Esophagus muscularis mucosa (tissue), 4 donors: ENCODE data around the gene MYO1D. TPM values are rescaled to one million over a fixed set of nuclear protein-coding genes. Genes with fewer than 3 reads are reported as not detected.

Experiments used
- DNase-seq: peaks from one replicate; pipeline ENCODE4 v3.0.0-alpha.2; 2017; ENCODE audit errors: extremely low spot score
- H3K27ac ChIP-seq, 4 donors: fragments of 200-600 bp; sonication (generic); replicated peaks in 1 of 4; 1 replicate in 3 of 4; 2 replicates in 1 of 4; pipeline ENCODE4 v1.5.1; 2016 to 2019; ENCODE audit warnings: mild to moderate bottlenecking in 1 of 4
- H3K27me3 ChIP-seq, 4 donors: fragments of 200-600 bp; sonication (generic); one replicate each; pipeline versions ENCODE4 v1.5.1 to v1.6.0; 2016 to 2019
- H3K36me3 ChIP-seq, 4 donors: fragments of 200-600 bp; sonication (generic); one replicate each; pipeline ENCODE4 v1.5.1; 2016 to 2019
- H3K4me1 ChIP-seq, 4 donors: fragments of 200-600 bp; sonication (generic); one replicate each; pipeline ENCODE4 v1.5.1; 2016 to 2019
- H3K4me3 ChIP-seq, 4 donors: fragments of 200-600 bp; sonication (generic); 1 replicate in 2 of 4; 2 replicates in 2 of 4; pipeline ENCODE4 v1.5.1; 2016 to 2019; ENCODE audit warnings: mild to moderate bottlenecking in 4 of 4, moderate library complexity in 1 of 4
- H3K9me3 ChIP-seq, 4 donors: fragments of 200-600 bp; sonication (generic); 1 replicate in 3 of 4; 2 replicates in 1 of 4; pipeline ENCODE4 v1.5.1; 2016 to 2019
- EP300 ChIP-seq: sonication (generic); formaldehyde crosslinking; IDR thresholded peaks from one replicate; pipeline ENCODE4 v1.6.1; 2017; ENCODE audit warnings: antibody characterized with exemption
- POLR2A ChIP-seq: fragments of 450-650 bp; IDR thresholded peaks from one replicate; pipeline ENCODE4 v1.6.1; 2017; ENCODE audit warnings: antibody characterized with exemption, moderate library complexity, mild to moderate bottlenecking, low read depth
- POLR2AphosphoS5 ChIP-seq, 2 donors: sonication (generic); formaldehyde crosslinking; IDR thresholded peaks; one replicate each; pipeline ENCODE4 v1.6.1; 2017; ENCODE audit warnings: antibody characterized with exemption in 2 of 2
- WGBS: methylation state at CpG from one replicate; pipeline ENCODE4 v1.1.5; 2018; 5-methylcytosine and 5-hydroxymethylcytosine counted together
- intact Hi-C: fragments of 100-400 bp; cut with DNase I; formaldehyde crosslinking; loops from one replicate; pipeline ENCODE4 v1.15.1; 2023
- total RNA-seq, 4 donors: library from RNA; depleted of rRNA; stranded (reverse); fragments of >200 nt; gene quantifications; one replicate each; pipeline versions ENCODE4 v1.1.0 to v1.2.1, GENCODE V29; 2016
- TF ChIP-seq, protein P1 (sequence below), 3 experiments: fragments of 200-600 bp in 2 of 3; fragments of 450-650 bp in 1 of 3; sonication (generic) in 2 of 3; IDR thresholded peaks; one replicate each; pipeline ENCODE4 v1.5.1; 2017 to 2019; ENCODE audit warnings: antibody characterized with exemption in 3 of 3, mild to moderate bottlenecking in 2 of 3, moderate library complexity in 1 of 3

The MYO1D gene
- total RNA-seq, 4 donors from 2014 or later: 27.3 to 30.3 (median 29.0) TPM

DNA sequence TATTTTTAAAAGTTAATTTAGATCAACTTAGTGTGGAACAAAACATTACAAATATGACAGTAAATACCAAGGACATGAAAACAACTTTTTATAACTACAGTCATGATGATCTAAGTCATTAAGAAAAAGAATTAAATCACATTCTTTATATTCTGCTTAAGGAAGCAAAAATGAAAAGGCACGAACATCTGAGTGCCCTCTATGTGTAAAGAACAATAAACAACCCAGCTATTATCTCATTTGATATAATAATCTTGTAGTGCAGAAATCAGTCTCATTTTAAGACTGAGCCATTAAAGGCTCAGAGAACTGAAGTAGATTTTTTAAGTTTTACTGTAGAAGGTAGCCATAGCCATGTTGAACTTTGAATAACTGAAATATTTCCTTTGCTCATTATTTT is 13.4 kb downstream of the MYO1D start:
- H3K36me3 ChIP-seq: no peaks in the 10 kb centered on the region
- no peaks in the 10 kb centered on the region for H3K9me3 ChIP-seq
- 67% methylated on average over 1 of the region's 1 CpG for WGBS
- intact Hi-C loops: no loop called here
- H3K4me3 ChIP-seq: no peak overlapping the region
- H3K27me3 ChIP-seq: no peaks in the 10 kb centered on the region
- no peak overlapping the region for H3K27ac ChIP-seq
- no peak for TF ChIP-seq EP300
- TF ChIP-seq POLR2A: no peak
- TF ChIP-seq POLR2AphosphoS5 (IDR thresholded peaks at IDR 0.05): no peak
- TF ChIP-seq, protein P1, sequence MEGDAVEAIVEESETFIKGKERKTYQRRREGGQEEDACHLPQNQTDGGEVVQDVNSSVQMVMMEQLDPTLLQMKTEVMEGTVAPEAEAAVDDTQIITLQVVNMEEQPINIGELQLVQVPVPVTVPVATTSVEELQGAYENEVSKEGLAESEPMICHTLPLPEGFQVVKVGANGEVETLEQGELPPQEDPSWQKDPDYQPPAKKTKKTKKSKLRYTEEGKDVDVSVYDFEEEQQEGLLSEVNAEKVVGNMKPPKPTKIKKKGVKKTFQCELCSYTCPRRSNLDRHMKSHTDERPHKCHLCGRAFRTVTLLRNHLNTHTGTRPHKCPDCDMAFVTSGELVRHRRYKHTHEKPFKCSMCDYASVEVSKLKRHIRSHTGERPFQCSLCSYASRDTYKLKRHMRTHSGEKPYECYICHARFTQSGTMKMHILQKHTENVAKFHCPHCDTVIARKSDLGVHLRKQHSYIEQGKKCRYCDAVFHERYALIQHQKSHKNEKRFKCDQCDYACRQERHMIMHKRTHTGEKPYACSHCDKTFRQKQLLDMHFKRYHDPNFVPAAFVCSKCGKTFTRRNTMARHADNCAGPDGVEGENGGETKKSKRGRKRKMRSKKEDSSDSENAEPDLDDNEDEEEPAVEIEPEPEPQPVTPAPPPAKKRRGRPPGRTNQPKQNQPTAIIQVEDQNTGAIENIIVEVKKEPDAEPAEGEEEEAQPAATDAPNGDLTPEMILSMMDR (IDR thresholded peaks at IDR 0.05): no peak
- DNase-seq: no peak
- peaks cover 0 to 1% (median under 1%) of the 10 kb centered on the region in 4 donors for H3K4me1 ChIP-seq

DNA sequence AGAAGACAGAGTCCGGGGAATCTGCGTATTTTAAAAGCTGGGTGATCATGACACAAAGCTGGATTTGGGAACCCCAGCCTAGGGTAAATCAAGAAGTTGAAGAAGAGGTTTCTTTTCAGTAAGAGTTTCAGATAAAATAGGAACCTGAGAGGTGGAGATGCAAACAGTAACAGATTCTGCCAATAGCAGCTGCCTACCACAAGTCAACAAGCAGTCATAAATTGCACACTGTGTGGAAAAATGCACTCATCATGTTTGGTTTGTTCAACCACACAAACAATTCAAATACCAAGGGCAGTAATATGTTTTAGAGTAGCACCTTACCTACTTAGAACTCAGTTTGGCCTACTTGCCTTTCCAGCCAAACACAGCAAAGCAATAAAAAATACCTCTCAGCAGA is 14.0 kb downstream of the MYO1D start:
- H3K36me3 ChIP-seq: no peaks in the 10 kb centered on the region
- no peak overlapping the region for H3K27ac ChIP-seq
- TF ChIP-seq POLR2AphosphoS5 (IDR thresholded peaks at IDR 0.05) (no peak), EP300 (no peak), POLR2A (no peak)
- TF ChIP-seq, protein P1 (IDR thresholded peaks at IDR 0.05): no peak
- H3K27me3 ChIP-seq: no peaks in the 10 kb centered on the region
- 97% methylated on average over 2 of the region's 2 CpGs for WGBS
- no peak for DNase-seq
- no peaks in the 10 kb centered on the region for H3K4me1 ChIP-seq
- H3K4me3 ChIP-seq: no peak overlapping the region
- H3K9me3 ChIP-seq: no peaks in the 10 kb centered on the region
- intact Hi-C loops: no loop called here

DNA sequence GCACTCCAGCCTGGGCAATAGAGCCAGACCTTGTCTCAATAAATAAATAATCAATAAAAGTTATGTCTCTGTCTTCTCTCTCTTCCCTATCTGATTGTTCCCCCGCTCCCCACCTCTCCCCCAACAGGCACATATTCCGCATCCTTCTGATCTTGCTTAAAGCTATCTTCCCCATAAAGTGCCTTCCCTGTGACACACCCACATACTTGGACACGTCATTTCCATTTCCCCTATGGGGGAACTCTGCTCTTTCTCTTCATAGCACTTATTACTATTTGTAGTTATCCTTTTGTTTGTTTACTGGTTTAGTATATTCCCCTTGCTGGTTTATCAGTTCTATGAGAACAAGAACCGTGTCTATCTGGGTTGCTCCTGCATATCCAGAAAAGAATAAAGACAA is 14.9 kb downstream of the MYO1D start:
- H3K27me3 ChIP-seq: no peaks in the 10 kb centered on the region
- intact Hi-C loops: no loop called here
- TF ChIP-seq, protein P1 (IDR thresholded peaks at IDR 0.05): no peak
- TF ChIP-seq POLR2AphosphoS5 (IDR thresholded peaks at IDR 0.05) (no peak), EP300 (no peak), POLR2A (no peak)
- no peak for DNase-seq
- H3K4me1 ChIP-seq: no peaks in the 10 kb centered on the region
- H3K9me3 ChIP-seq: no peaks in the 10 kb centered on the region
- H3K4me3 ChIP-seq: no peak overlapping the region
- H3K27ac ChIP-seq: no peak overlapping the region
- 91% methylated on average over 4 of the region's 4 CpGs for WGBS
- no peaks in the 10 kb centered on the region for H3K36me3 ChIP-seq

DNA sequence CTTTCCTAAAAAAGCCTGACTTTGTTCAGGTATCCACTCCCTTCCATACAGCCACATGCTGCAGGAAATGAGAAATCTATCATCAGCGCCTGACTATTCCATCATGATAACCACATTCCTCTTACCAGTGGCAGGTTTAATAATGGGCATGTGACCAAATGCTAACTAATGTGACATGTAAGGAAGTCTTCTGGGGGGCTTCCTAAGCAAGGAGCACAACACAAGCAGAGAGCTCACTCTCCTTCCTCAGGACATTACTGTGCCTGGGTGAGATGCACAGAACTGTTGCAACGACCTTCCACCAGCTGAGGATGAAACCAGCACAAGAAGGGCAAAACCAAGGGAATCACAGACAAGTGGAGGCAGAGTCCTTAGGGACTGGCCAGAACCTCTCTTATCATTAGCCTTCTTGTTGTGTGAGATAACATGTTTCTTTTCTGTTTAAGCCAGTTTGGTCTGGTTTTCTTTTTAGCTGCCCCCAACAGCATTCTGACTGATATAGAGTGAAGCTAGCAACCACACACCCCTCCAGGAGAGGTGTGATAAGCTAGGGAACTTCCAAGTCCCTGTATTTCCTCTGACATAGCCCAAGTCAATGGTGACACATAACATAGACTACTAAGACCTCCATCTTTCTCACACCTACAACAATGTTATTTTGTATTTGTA is 16.9 kb downstream of the MYO1D start:
- intact Hi-C loops: no loop called here
- H3K4me1 ChIP-seq: no peaks in the 10 kb centered on the region
- 68% methylated on average over 2 of the region's 2 CpGs for WGBS

More for the DNA sequence above, 16.9 kb downstream of the MYO1D start:
- no peaks in the 10 kb centered on the region for H3K36me3 ChIP-seq
- no peaks in the 10 kb centered on the region for H3K27me3 ChIP-seq
- no peaks in the 10 kb centered on the region for H3K9me3 ChIP-seq
- DNase-seq: no peak
- H3K4me3 ChIP-seq: no peak overlapping the region
- no peak overlapping the region for H3K27ac ChIP-seq
- TF ChIP-seq, protein P1 (IDR thresholded peaks at IDR 0.05): no peak
- no peak for TF ChIP-seq POLR2A
- TF ChIP-seq EP300: no peak
- no peak for TF ChIP-seq POLR2AphosphoS5 (IDR thresholded peaks at IDR 0.05)
